Measurements from ENCODE around the gene ADGRE2.
"Not testable (repeated sequence)": the region's sequence is repeated elsewhere in the genome, so short reads cannot be mapped to it uniquely, and the experiment has no call there.

DNA sequence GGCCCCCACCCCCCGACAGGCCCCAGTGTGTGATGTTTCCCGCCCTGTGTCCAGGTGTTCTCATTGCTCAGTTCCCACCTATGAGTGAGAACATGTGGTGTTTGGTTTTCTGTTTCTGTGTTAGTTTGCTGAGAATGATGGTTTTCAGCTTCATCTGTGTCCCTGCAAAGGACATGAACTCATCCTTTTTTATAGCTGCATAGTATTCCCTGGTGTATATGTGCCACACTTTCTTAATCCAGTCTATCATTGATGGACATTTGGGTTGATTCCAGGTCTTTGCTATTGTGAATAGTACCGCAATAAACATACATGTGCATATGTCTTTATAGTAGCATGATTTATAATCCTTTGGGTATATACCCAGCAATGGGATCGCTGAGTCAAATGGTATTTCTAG lies 715 bp downstream of the ADGRE2 start:
- TF ChIP-seq, protein P1, sequence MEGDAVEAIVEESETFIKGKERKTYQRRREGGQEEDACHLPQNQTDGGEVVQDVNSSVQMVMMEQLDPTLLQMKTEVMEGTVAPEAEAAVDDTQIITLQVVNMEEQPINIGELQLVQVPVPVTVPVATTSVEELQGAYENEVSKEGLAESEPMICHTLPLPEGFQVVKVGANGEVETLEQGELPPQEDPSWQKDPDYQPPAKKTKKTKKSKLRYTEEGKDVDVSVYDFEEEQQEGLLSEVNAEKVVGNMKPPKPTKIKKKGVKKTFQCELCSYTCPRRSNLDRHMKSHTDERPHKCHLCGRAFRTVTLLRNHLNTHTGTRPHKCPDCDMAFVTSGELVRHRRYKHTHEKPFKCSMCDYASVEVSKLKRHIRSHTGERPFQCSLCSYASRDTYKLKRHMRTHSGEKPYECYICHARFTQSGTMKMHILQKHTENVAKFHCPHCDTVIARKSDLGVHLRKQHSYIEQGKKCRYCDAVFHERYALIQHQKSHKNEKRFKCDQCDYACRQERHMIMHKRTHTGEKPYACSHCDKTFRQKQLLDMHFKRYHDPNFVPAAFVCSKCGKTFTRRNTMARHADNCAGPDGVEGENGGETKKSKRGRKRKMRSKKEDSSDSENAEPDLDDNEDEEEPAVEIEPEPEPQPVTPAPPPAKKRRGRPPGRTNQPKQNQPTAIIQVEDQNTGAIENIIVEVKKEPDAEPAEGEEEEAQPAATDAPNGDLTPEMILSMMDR (IDR thresholded peaks at IDR 0.05; ENCODE audit: low read depth, low read length), result not testable (repeated sequence)
- not testable (repeated sequence) for TF ChIP-seq EZH2phosphoT487 (IDR thresholded peaks at IDR 0.05; ENCODE audit: low read depth)
